Neural progenitor cell (in vitro differentiated cells): ENCODE measurements around the gene CFAP97D2. TPM values are rescaled to one million over a fixed set of nuclear protein-coding genes. Genes with fewer than 3 reads are reported as not detected.

Source experiments
- DNase-seq: peaks from one replicate; pipeline ENCODE4 v3.0.0-alpha.2; 2016; ENCODE audit warnings: low spot score
- H2AFZ ChIP-seq: fragments of 200-600 bp; sonication (generic); replicated peaks from 2 replicates; pipeline ENCODE4 v1.6.1; 2016; ENCODE audit warnings: antibody characterized with exemption
- H3F3A ChIP-seq: fragments of 200-600 bp; sonication (generic); 2 replicates; pipeline ENCODE4 v1.6.1; 2016; ENCODE audit warnings: antibody characterized with exemption, low read depth
- H3K27ac ChIP-seq: fragments of 200-600 bp; sonication (generic); 2 replicates; pipeline ENCODE4 v1.5.1; 2016; ENCODE audit warnings: mild to moderate bottlenecking
- H3K27me3 ChIP-seq: fragments of 200-600 bp; sonication (generic); 2 replicates; pipeline ENCODE4 v1.6.1; 2016; ENCODE audit warnings: mild to moderate bottlenecking, moderate library complexity
- H3K36me3 ChIP-seq: fragments of 200-600 bp; sonication (generic); 2 replicates; pipeline ENCODE4 v1.5.1; 2016
- H3K4me1 ChIP-seq: fragments of 200-600 bp; sonication (generic); 2 replicates; pipeline ENCODE4 v1.6.1; 2016; ENCODE audit warnings: mixed run types
- H3K4me2 ChIP-seq: fragments of 200-600 bp; sonication (generic); 2 replicates; pipeline ENCODE4 v1.6.1; 2016
- H3K4me3 ChIP-seq: fragments of 200-600 bp; sonication (generic); 2 replicates; pipeline ENCODE4 v1.5.1; 2016
- H3K79me2 ChIP-seq: fragments of 200-600 bp; sonication (generic); 2 replicates; pipeline ENCODE4 v1.6.1; 2016; ENCODE audit warnings: low read depth
- H3K9ac ChIP-seq: fragments of 200-600 bp; sonication (generic); 2 replicates; pipeline ENCODE4 v1.6.1; 2016
- H3K9me3 ChIP-seq: fragments of 200-600 bp; sonication (generic); 2 replicates; pipeline ENCODE4 v1.5.1; 2016; ENCODE audit warnings: low read depth
- H4K20me1 ChIP-seq: fragments of 200-600 bp; sonication (generic); 2 replicates; pipeline ENCODE4 v1.6.1; 2016; ENCODE audit warnings: low read depth
- H3K27ac Mint-ChIP-seq: 3 replicates; pipeline ENCODE4 v1.8.0; 2021; ENCODE audit warnings: mixed read lengths
- H3K27me3 Mint-ChIP-seq: 2 replicates; pipeline ENCODE4 v1.8.0; 2022; ENCODE audit warnings: low read depth, mild to moderate bottlenecking, inconsistent platforms, moderate library complexity, mixed read lengths; ENCODE audit not compliant: insufficient read depth
- H3K36me3 Mint-ChIP-seq: 3 replicates; pipeline ENCODE4 v1.8.0; 2021; ENCODE audit warnings: mixed read lengths
- H3K4me1 Mint-ChIP-seq: 3 replicates; pipeline ENCODE4 v1.8.0; 2021; ENCODE audit warnings: mixed read lengths
- H3K4me3 Mint-ChIP-seq: 3 replicates; pipeline ENCODE4 v1.8.0; 2021; ENCODE audit warnings: mild to moderate bottlenecking, moderate library complexity, mixed read lengths
- H3K9me3 Mint-ChIP-seq: 3 replicates; pipeline ENCODE4 v1.8.0; 2020; ENCODE audit warnings: mixed read lengths
- CTCF ChIP-seq: fragments of 200-600 bp; sonication (generic); IDR thresholded peaks from 2 replicates; pipeline ENCODE4 v1.5.1; 2017; ENCODE audit warnings: antibody characterized with exemption, mild to moderate bottlenecking
- EZH2 ChIP-seq: fragments of 200-600 bp; sonication (generic); IDR thresholded peaks from 2 replicates; pipeline ENCODE4 v1.6.1; 2017; ENCODE audit warnings: antibody characterized with exemption, mild to moderate bottlenecking, moderate library complexity
- EZH2phosphoT487 ChIP-seq: fragments of 200-600 bp; sonication (generic); IDR thresholded peaks from 2 replicates; pipeline ENCODE4 v1.6.1; 2017; ENCODE audit warnings: antibody characterized with exemption
- total RNA-seq: library from RNA; depleted of rRNA; stranded (reverse); fragments of >200 nt; gene quantifications from 2 replicates; pipeline ENCODE4 v1.2.3, GENCODE V29; 2015; ENCODE audit warnings: low replicate concordance

The CFAP97D2 gene
- total RNA-seq, 1 donor from 2014 or later, result not detected

- Histone ChIP-seq H3K4me3 (no peak overlapping the region), H3K9me3 (peaks cover 2% of the 10 kb centered on the region), H3K79me2 (no peaks in the 10 kb centered on the region), H3K4me1 (no peaks in the 10 kb centered on the region), H2AFZ (peak overlapping the region; percentile 56), H3K36me3 (no peaks in the 10 kb centered on the region), H3K4me2 (no peak overlapping the region), H3K27ac (no peak overlapping the region), H3K27me3 (no peaks in the 10 kb centered on the region), H3F3A (no peaks in the 10 kb centered on the region), H3K9ac (no peak overlapping the region), H4K20me1 (no peaks in the 10 kb centered on the region)
- no peak for DNase-seq
- no peak overlapping the region for H3K27ac Mint-ChIP-seq
- H3K9me3 Mint-ChIP-seq, result peaks cover 5% of the 10 kb centered on the region
- no peak overlapping the region for H3K4me3 Mint-ChIP-seq
- TF ChIP-seq CTCF (no peak), EZH2 (no peak), EZH2phosphoT487 (no peak)
- no peaks in the 10 kb centered on the region for H3K36me3 Mint-ChIP-seq
- peaks cover 31% of the 10 kb centered on the region for H3K4me1 Mint-ChIP-seq
- peaks cover 8% of the 10 kb centered on the region for H3K27me3 Mint-ChIP-seq
Measured at GRCh38 chr13:114167885-114168284, 11.2 kb upstream of the CFAP97D2 start.

GRCh38 chr13:114173272-114173671 is 5.8 kb upstream of the CFAP97D2 start:
- peaks cover 4% of the 10 kb centered on the region for H3K27me3 Mint-ChIP-seq
- H3K79me2 ChIP-seq, result no peaks in the 10 kb centered on the region
- no peaks in the 10 kb centered on the region for H3K36me3 ChIP-seq
- H3K9me3 ChIP-seq, result peaks cover 5% of the 10 kb centered on the region
- no peak overlapping the region for H3K27ac Mint-ChIP-seq
- no peak overlapping the region for H3K4me2 ChIP-seq
- H3F3A ChIP-seq, result no peaks in the 10 kb centered on the region
- peaks cover under 1% of the 10 kb centered on the region for H3K4me1 Mint-ChIP-seq
- DNase-seq, result no peak
- H3K9me3 Mint-ChIP-seq, result peaks cover 13% of the 10 kb centered on the region
- H3K9ac ChIP-seq, result no peak overlapping the region
- H3K4me3 Mint-ChIP-seq, result no peak overlapping the region
- H3K27me3 ChIP-seq, result no peaks in the 10 kb centered on the region
- no peaks in the 10 kb centered on the region for H4K20me1 ChIP-seq
- H3K4me3 ChIP-seq, result no peak overlapping the region
- H3K27ac ChIP-seq, result no peak overlapping the region
- H2AFZ ChIP-seq, result no peak overlapping the region
- no peaks in the 10 kb centered on the region for H3K4me1 ChIP-seq
- no peak for TF ChIP-seq CTCF
- TF ChIP-seq EZH2phosphoT487, result no peak
- TF ChIP-seq EZH2, result no peak
- no peaks in the 10 kb centered on the region for H3K36me3 Mint-ChIP-seq

GRCh38 chr13:114173745-114174144 is 5.3 kb upstream of the CFAP97D2 start:
- Histone ChIP-seq H3K9me3 (peaks cover 5% of the 10 kb centered on the region), H3K27me3 (no peaks in the 10 kb centered on the region), H3F3A (no peaks in the 10 kb centered on the region), H3K4me1 (no peaks in the 10 kb centered on the region), H3K36me3 (no peaks in the 10 kb centered on the region), H4K20me1 (no peaks in the 10 kb centered on the region), H3K4me2 (no peak overlapping the region), H3K79me2 (no peaks in the 10 kb centered on the region), H3K4me3 (no peak overlapping the region), H3K9ac (no peak overlapping the region), H2AFZ (no peak overlapping the region), H3K27ac (no peak overlapping the region)
- Mint-ChIP-seq H3K4me3 (no peak overlapping the region), H3K27me3 (peaks cover 4% of the 10 kb centered on the region), H3K36me3 (no peaks in the 10 kb centered on the region), H3K27ac (no peak overlapping the region), H3K9me3 (peaks cover 13% of the 10 kb centered on the region), H3K4me1 (peaks cover 5% of the 10 kb centered on the region)
- no peak for TF ChIP-seq EZH2
- no peak for TF ChIP-seq EZH2phosphoT487
- no peak for TF ChIP-seq CTCF
- no peak for DNase-seq
